ENCODE results near the gene ACP4. TPM values are rescaled to one million over a fixed set of nuclear protein-coding genes. Genes with fewer than 3 reads are reported as not detected.

Gene ACP4
- total and polyA plus RNA-seq, 2 of the 13 experiments (the other 11 are each of a cell fraction or from before 2014, with no cell fraction given): 0.08 TPM; not detected in 1

DNA sequence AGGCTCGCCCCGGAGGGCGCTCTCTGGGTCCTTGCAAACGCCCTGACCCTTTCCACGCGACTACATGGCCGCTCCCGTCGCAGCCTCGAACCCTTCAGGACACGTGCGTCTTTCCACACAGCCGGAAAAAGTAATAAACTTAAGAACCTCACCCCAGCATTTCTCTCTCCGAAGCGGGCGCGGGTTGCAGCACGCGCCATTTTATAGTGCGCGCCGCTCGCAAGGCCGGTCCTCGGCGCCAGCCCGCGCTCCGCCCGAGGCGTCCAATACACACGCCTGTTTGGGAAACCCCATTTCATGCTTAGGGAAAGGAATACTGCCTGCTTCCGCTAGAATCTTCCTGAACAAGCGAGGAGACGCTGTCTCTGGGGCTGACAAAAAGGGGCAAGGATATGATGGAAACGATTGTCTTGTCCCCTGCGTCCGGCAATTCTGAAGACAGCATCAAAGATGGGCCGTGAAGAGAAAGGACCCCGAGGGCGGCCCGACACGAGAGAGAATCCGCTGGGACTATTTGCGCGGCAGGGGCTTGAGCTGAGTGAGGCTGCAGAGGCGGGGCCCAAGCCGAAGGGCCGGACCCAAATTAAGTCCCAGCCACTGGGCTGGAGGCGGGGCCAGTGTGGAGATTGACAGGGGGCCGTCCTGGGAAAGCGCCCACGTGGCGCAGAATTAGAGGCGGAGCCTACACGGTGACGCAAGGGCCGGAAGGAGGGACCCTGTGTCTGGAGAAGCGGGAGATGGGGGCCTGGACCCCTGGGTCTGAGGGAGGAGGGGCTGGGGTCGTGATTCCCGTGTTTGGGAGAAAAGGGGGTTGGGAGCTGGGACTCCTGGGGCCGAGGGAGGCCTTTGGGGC lies 14.4 kb downstream of the ACP4 start (continued):
- TF ChIP-seq ARID4A (CRISPR knock-in tag; IDR thresholded peaks at IDR 0.05; ENCODE audit: borderline replicate concordance) (peak; percentile 95), ZNF678 (CRISPR knock-in tag; IDR thresholded peaks at IDR 0.05) (peak; percentile 77; the same call in 1 of the 2 replicates), MEIS2 (CRISPR knock-in tag; IDR thresholded peaks at IDR 0.05) (peak; percentile 53; the same call in 1 of the 2 replicates), ZNF644 (CRISPR knock-in tag; IDR thresholded peaks at IDR 0.05; ENCODE audit: low read depth) (no peak), KAT8 (CRISPR knock-in tag; IDR thresholded peaks at IDR 0.05) (peak; percentile 88), HNRNPK (IDR thresholded peaks at IDR 0.05; ENCODE audit: low read depth, low read length, poor library complexity, severe bottlenecking) (no peak)
- TF ChIP-seq, protein P1, sequence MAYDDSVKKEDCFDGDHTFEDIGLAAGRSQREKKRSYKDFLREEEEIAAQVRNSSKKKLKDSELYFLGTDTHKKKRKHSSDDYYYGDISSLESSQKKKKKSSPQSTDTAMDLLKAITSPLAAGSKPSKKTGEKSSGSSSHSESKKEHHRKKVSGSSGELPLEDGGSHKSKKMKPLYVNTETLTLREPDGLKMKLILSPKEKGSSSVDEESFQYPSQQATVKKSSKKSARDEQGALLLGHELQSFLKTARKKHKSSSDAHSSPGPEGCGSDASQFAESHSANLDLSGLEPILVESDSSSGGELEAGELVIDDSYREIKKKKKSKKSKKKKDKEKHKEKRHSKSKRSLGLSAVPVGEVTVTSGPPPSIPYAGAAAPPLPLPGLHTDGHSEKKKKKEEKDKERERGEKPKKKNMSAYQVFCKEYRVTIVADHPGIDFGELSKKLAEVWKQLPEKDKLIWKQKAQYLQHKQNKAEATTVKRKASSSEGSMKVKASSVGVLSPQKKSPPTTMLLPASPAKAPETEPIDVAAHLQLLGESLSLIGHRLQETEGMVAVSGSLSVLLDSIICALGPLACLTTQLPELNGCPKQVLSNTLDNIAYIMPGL (CRISPR knock-in tag; IDR thresholded peaks at IDR 0.05; ENCODE audit: borderline replicate concordance in 1 of 2, low read depth in 1 of 2): peak in 1 of 2 experiments; percentile 76; a peak in 2 of 4 replicates
- TF ChIP-seq, protein P2, sequence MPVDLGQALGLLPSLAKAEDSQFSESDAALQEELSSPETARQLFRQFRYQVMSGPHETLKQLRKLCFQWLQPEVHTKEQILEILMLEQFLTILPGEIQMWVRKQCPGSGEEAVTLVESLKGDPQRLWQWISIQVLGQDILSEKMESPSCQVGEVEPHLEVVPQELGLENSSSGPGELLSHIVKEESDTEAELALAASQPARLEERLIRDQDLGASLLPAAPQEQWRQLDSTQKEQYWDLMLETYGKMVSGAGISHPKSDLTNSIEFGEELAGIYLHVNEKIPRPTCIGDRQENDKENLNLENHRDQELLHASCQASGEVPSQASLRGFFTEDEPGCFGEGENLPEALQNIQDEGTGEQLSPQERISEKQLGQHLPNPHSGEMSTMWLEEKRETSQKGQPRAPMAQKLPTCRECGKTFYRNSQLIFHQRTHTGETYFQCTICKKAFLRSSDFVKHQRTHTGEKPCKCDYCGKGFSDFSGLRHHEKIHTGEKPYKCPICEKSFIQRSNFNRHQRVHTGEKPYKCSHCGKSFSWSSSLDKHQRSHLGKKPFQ (CRISPR knock-in tag; IDR thresholded peaks at IDR 0.05; ENCODE audit: insufficient replicate concordance): peak; percentile 82

All from HepG2 (cell line).